Measurements from ENCODE around the gene PRKCE.
A peak's percentile ranks its signal among the peaks of the same experiment; 100 is the strongest.

Gene PRKCE

GRCh38 chr2:46097714-46098480 lies 446.4 kb downstream of the PRKCE start:
- Mint-ChIP-seq H3K27me3 (ENCODE audit: low read depth) (no peaks in the 10 kb centered on the region), H3K9me3 (peaks cover 4% of the 10 kb centered on the region), H3K27ac (no peak overlapping the region), H3K36me3 (ENCODE audit: low read depth) (peaks cover 13% of the 10 kb centered on the region), H3K4me1 (ENCODE audit: low read depth) (peaks cover 16% of the 10 kb centered on the region), H3K4me3 (no peak overlapping the region)
- no peak for DNase-seq (ENCODE audit: low spot score)

- peaks cover 4% of the 10 kb centered on the region for H3K9me3 Mint-ChIP-seq
- DNase-seq (ENCODE audit: low spot score), result peak; percentile 37
- peaks cover 16% of the 10 kb centered on the region for H3K4me1 Mint-ChIP-seq (ENCODE audit: low read depth)
- H3K27ac Mint-ChIP-seq, result no peak overlapping the region
- H3K27me3 Mint-ChIP-seq (ENCODE audit: low read depth), result no peaks in the 10 kb centered on the region
- H3K36me3 Mint-ChIP-seq (ENCODE audit: low read depth), result peaks cover 13% of the 10 kb centered on the region
- no peak overlapping the region for H3K4me3 Mint-ChIP-seq
Measured at GRCh38 chr2:46098621-46099062, 447.2 kb downstream of the PRKCE start.

- H3K27me3 Mint-ChIP-seq (ENCODE audit: low read depth), result no peaks in the 10 kb centered on the region
Measured at GRCh38 chr2:46101557-46102220, 450.2 kb downstream of the PRKCE start.

GRCh38 chr2:46106690-46107089 lies 455.2 kb downstream of the PRKCE start:
- Mint-ChIP-seq H3K27ac (no peak overlapping the region), H3K4me1 (ENCODE audit: low read depth) (peaks cover 1% of the 10 kb centered on the region), H3K4me3 (no peak overlapping the region), H3K27me3 (ENCODE audit: low read depth) (peaks cover 7% of the 10 kb centered on the region), H3K9me3 (peaks cover 16% of the 10 kb centered on the region), H3K36me3 (ENCODE audit: low read depth) (peaks cover 14% of the 10 kb centered on the region)
- no peak for DNase-seq (ENCODE audit: low spot score)

More at GRCh38 chr2:46101557-46102220, 450.2 kb downstream of the PRKCE start:
- DNase-seq (ENCODE audit: low spot score), result no peak
- Mint-ChIP-seq H3K4me1 (ENCODE audit: low read depth) (peaks cover 16% of the 10 kb centered on the region), H3K4me3 (no peak overlapping the region), H3K36me3 (ENCODE audit: low read depth) (peaks cover 15% of the 10 kb centered on the region), H3K9me3 (peaks cover 16% of the 10 kb centered on the region), H3K27ac (no peak overlapping the region)

- Mint-ChIP-seq H3K27me3 (ENCODE audit: low read depth) (peaks cover 10% of the 10 kb centered on the region), H3K36me3 (ENCODE audit: low read depth) (no peaks in the 10 kb centered on the region), H3K4me1 (ENCODE audit: low read depth) (no peaks in the 10 kb centered on the region), H3K9me3 (no peaks in the 10 kb centered on the region), H3K4me3 (no peak overlapping the region), H3K27ac (no peak overlapping the region)
- no peak for DNase-seq (ENCODE audit: low spot score)
Measured at GRCh38 chr2:46114996-46115395, 463.5 kb downstream of the PRKCE start.

GRCh38 chr2:46116150-46116549 lies 464.7 kb downstream of the PRKCE start:
- H3K9me3 Mint-ChIP-seq, result no peaks in the 10 kb centered on the region
- peaks cover 4% of the 10 kb centered on the region for H3K4me1 Mint-ChIP-seq (ENCODE audit: low read depth)
- H3K27me3 Mint-ChIP-seq (ENCODE audit: low read depth), result peaks cover 8% of the 10 kb centered on the region
- no peaks in the 10 kb centered on the region for H3K36me3 Mint-ChIP-seq (ENCODE audit: low read depth)
- no peak overlapping the region for H3K27ac Mint-ChIP-seq
- no peak for DNase-seq (ENCODE audit: low spot score)
- H3K4me3 Mint-ChIP-seq, result no peak overlapping the region

- Mint-ChIP-seq H3K27ac (no peak overlapping the region), H3K9me3 (no peaks in the 10 kb centered on the region), H3K27me3 (ENCODE audit: low read depth) (peaks cover 8% of the 10 kb centered on the region), H3K4me1 (ENCODE audit: low read depth) (peaks cover 4% of the 10 kb centered on the region), H3K36me3 (ENCODE audit: low read depth) (no peaks in the 10 kb centered on the region), H3K4me3 (no peak overlapping the region)
- DNase-seq (ENCODE audit: low spot score), result no peak
Measured at GRCh38 chr2:46116553-46116991, 465.1 kb downstream of the PRKCE start.

GRCh38 chr2:46117379-46117778 lies 465.9 kb downstream of the PRKCE start:
- Mint-ChIP-seq H3K27ac (no peak overlapping the region), H3K27me3 (ENCODE audit: low read depth) (peaks cover 8% of the 10 kb centered on the region), H3K36me3 (ENCODE audit: low read depth) (no peaks in the 10 kb centered on the region), H3K4me1 (ENCODE audit: low read depth) (peaks cover 4% of the 10 kb centered on the region), H3K4me3 (no peak overlapping the region), H3K9me3 (no peaks in the 10 kb centered on the region)
- DNase-seq (ENCODE audit: low spot score), result no peak

GRCh38 chr2:46117994-46118393 lies 466.5 kb downstream of the PRKCE start:
- H3K4me3 Mint-ChIP-seq, result no peak overlapping the region
- no peaks in the 10 kb centered on the region for H3K36me3 Mint-ChIP-seq (ENCODE audit: low read depth)
- peaks cover 4% of the 10 kb centered on the region for H3K4me1 Mint-ChIP-seq (ENCODE audit: low read depth)
- DNase-seq (ENCODE audit: low spot score), result no peak
- peaks cover 8% of the 10 kb centered on the region for H3K27me3 Mint-ChIP-seq (ENCODE audit: low read depth)
- H3K9me3 Mint-ChIP-seq, result no peaks in the 10 kb centered on the region
- no peak overlapping the region for H3K27ac Mint-ChIP-seq

GRCh38 chr2:46118656-46119371 lies 467.3 kb downstream of the PRKCE start:
- Mint-ChIP-seq H3K9me3 (no peaks in the 10 kb centered on the region), H3K27ac (no peak overlapping the region), H3K27me3 (ENCODE audit: low read depth) (peaks cover 8% of the 10 kb centered on the region), H3K4me1 (ENCODE audit: low read depth) (peaks cover 4% of the 10 kb centered on the region), H3K4me3 (no peak overlapping the region), H3K36me3 (ENCODE audit: low read depth) (no peaks in the 10 kb centered on the region)
- DNase-seq (ENCODE audit: low spot score), result no peak

GRCh38 chr2:46119453-46119852 lies 468.0 kb downstream of the PRKCE start:
- H3K36me3 Mint-ChIP-seq (ENCODE audit: low read depth), result no peaks in the 10 kb centered on the region
- peaks cover 4% of the 10 kb centered on the region for H3K4me1 Mint-ChIP-seq (ENCODE audit: low read depth)
- no peak overlapping the region for H3K4me3 Mint-ChIP-seq
- no peak for DNase-seq (ENCODE audit: low spot score)
- H3K9me3 Mint-ChIP-seq, result no peaks in the 10 kb centered on the region
- H3K27ac Mint-ChIP-seq, result peak overlapping the region; percentile 6
- peaks cover 8% of the 10 kb centered on the region for H3K27me3 Mint-ChIP-seq (ENCODE audit: low read depth)

GRCh38 chr2:46120792-46121555 lies 469.5 kb downstream of the PRKCE start:
- no peak for DNase-seq (ENCODE audit: low spot score)
- Mint-ChIP-seq H3K9me3 (no peaks in the 10 kb centered on the region), H3K4me3 (no peak overlapping the region), H3K27ac (no peak overlapping the region), H3K36me3 (ENCODE audit: low read depth) (no peaks in the 10 kb centered on the region), H3K4me1 (ENCODE audit: low read depth) (peaks cover 4% of the 10 kb centered on the region), H3K27me3 (ENCODE audit: low read depth) (peaks cover 8% of the 10 kb centered on the region)

- Mint-ChIP-seq H3K27ac (no peak overlapping the region), H3K4me3 (no peak overlapping the region), H3K9me3 (no peaks in the 10 kb centered on the region), H3K36me3 (ENCODE audit: low read depth) (no peaks in the 10 kb centered on the region), H3K4me1 (ENCODE audit: low read depth) (peaks cover 4% of the 10 kb centered on the region), H3K27me3 (ENCODE audit: low read depth) (peaks cover 8% of the 10 kb centered on the region)
- no peak for DNase-seq (ENCODE audit: low spot score)
Measured at GRCh38 chr2:46122318-46122976, 471.0 kb downstream of the PRKCE start.
